ENCODE measurements around the gene PALD1.

PALD1 gene

GRCh38 chr10:70478191-70479164 lies at the start of gene PALD1:
Gene PALD1 (plus strand): TSS chr10:70478767. CDS start chr10:70525952, 47,185 bp downstream.
- DNase-seq (ENCODE audit: low spot score): peak; percentile 78

GRCh38 chr10:70430493-70431445 lies 47.8 kb upstream of the PALD1 start:
- DNase-seq (ENCODE audit: low spot score): peak; percentile 43

GRCh38 chr10:70432101-70432500 lies 46.5 kb upstream of the PALD1 start:
- no peak for DNase-seq (ENCODE audit: low spot score)

- DNase-seq (ENCODE audit: low spot score): no peak
Measured at GRCh38 chr10:70432561-70433263, 45.9 kb upstream of the PALD1 start.

- peak; percentile 46 for DNase-seq (ENCODE audit: low spot score)
Measured at GRCh38 chr10:70433581-70434280, 44.8 kb upstream of the PALD1 start.

- DNase-seq (ENCODE audit: low spot score): no peak
Measured at GRCh38 chr10:70435241-70436085, 43.1 kb upstream of the PALD1 start.

- DNase-seq (ENCODE audit: low spot score): no peak
Measured at GRCh38 chr10:70437721-70438120, 40.8 kb upstream of the PALD1 start.

GRCh38 chr10:70440296-70441160 lies 38.0 kb upstream of the PALD1 start:
- no peak for DNase-seq (ENCODE audit: low spot score)

GRCh38 chr10:70441161-70441894 lies 37.2 kb upstream of the PALD1 start, which contains the start of gene NODAL:
Gene NODAL (minus strand): TSS chr10:70441681. CDS start chr10:70441667, 14 bp downstream.
- DNase-seq (ENCODE audit: low spot score): no peak

- no peak for DNase-seq (ENCODE audit: low spot score)
Measured at GRCh38 chr10:70441895-70442309, 36.7 kb upstream of the PALD1 start.

GRCh38 chr10:70442332-70442988 lies 36.1 kb upstream of the PALD1 start:
- no peak for DNase-seq (ENCODE audit: low spot score)

GRCh38 chr10:70444744-70445143 lies 33.8 kb upstream of the PALD1 start:
- DNase-seq (ENCODE audit: low spot score): no peak

- DNase-seq (ENCODE audit: low spot score): no peak
Measured at GRCh38 chr10:70445718-70446657, 32.6 kb upstream of the PALD1 start.

GRCh38 chr10:70448236-70448635 lies 30.3 kb upstream of the PALD1 start:
- no peak for DNase-seq (ENCODE audit: low spot score)

- DNase-seq (ENCODE audit: low spot score): no peak
Measured at GRCh38 chr10:70455213-70455630, 23.3 kb upstream of the PALD1 start.

- no peak for DNase-seq (ENCODE audit: low spot score)
Measured at GRCh38 chr10:70456164-70456563, 22.4 kb upstream of the PALD1 start.

Measured in AG20443 (cell line).